Thymus (tissue), 11 donors: Measurements from ENCODE around the gene SPATA2L. TPM values are rescaled to one million over a fixed set of nuclear protein-coding genes. Genes with fewer than 3 reads are reported as not detected.
"Not testable (repeated sequence)": the region's sequence is repeated elsewhere in the genome, so short reads cannot be mapped to it uniquely, and the experiment has no call there.

Experiments used
- DNase-seq, 9 donors: peaks; one replicate each; pipeline ENCODE4 v3.0.0-alpha.2; 2013; ENCODE audit warnings: low spot score in 9 of 9, low read depth in 6 of 9, missing footprints in 1 of 9
- H3K27ac ChIP-seq, 2 donors: one replicate each; pipeline ENCODE4 v1.5.1; 2013; ENCODE audit warnings: control low read depth in 1 of 2, low read depth in 1 of 2, low read length in 1 of 2, mild to moderate bottlenecking in 1 of 2, moderate library complexity in 1 of 2
- H3K27me3 ChIP-seq, 2 donors: one replicate each; pipeline ENCODE4 v1.5.1; 2013; ENCODE audit warnings: low read length in 1 of 2; ENCODE audit not compliant: control insufficient read depth in 2 of 2, insufficient read depth in 1 of 2
- H3K36me3 ChIP-seq, 2 donors: one replicate each; pipeline ENCODE4 v1.5.1; 2013; ENCODE audit warnings: low read length in 1 of 2, mild to moderate bottlenecking in 1 of 2, moderate library complexity in 1 of 2; ENCODE audit not compliant: control insufficient read depth in 2 of 2, insufficient read depth in 2 of 2
- H3K4me1 ChIP-seq, 2 donors: one replicate each; pipeline ENCODE4 v1.5.1; 2013; ENCODE audit warnings: low read length in 2 of 2; ENCODE audit not compliant: control insufficient read depth in 2 of 2, insufficient read depth in 2 of 2
- H3K4me3 ChIP-seq, 2 donors: one replicate each; pipeline ENCODE4 v1.5.1; 2013; ENCODE audit warnings: low read length in 2 of 2, control low read depth in 1 of 2, mild to moderate bottlenecking in 1 of 2
- H3K9me3 ChIP-seq, 2 donors: one replicate each; pipeline ENCODE4 v1.5.1; 2013; ENCODE audit warnings: low read length in 1 of 2, mild to moderate bottlenecking in 1 of 2; ENCODE audit not compliant: control insufficient read depth in 2 of 2, insufficient read depth in 1 of 2
- WGBS: extraction: QIAGEN DNeasy Blood & Tissue Kit; methylation state at CpG from one replicate; pipeline ENCODE4 v1.1.7; 2013; 5-methylcytosine and 5-hydroxymethylcytosine counted together
- polyA plus RNA-seq: library from polyadenylated mRNA; stranded (reverse); fragments of 200-250 nt; gene quantifications from one replicate; pipeline ENCODE4 v1.2.3, GENCODE V29; 2013
- total RNA-seq: library from RNA; stranded (reverse); fragments of 120-200 nt; gene quantifications from one replicate; pipeline ENCODE4 v1.2.4, GENCODE V29; 2013
- donor health status: healthy.

SPATA2L gene
- total and polyA plus RNA-seq, 2 donors, result 6.8 to 9.1 TPM

DNA sequence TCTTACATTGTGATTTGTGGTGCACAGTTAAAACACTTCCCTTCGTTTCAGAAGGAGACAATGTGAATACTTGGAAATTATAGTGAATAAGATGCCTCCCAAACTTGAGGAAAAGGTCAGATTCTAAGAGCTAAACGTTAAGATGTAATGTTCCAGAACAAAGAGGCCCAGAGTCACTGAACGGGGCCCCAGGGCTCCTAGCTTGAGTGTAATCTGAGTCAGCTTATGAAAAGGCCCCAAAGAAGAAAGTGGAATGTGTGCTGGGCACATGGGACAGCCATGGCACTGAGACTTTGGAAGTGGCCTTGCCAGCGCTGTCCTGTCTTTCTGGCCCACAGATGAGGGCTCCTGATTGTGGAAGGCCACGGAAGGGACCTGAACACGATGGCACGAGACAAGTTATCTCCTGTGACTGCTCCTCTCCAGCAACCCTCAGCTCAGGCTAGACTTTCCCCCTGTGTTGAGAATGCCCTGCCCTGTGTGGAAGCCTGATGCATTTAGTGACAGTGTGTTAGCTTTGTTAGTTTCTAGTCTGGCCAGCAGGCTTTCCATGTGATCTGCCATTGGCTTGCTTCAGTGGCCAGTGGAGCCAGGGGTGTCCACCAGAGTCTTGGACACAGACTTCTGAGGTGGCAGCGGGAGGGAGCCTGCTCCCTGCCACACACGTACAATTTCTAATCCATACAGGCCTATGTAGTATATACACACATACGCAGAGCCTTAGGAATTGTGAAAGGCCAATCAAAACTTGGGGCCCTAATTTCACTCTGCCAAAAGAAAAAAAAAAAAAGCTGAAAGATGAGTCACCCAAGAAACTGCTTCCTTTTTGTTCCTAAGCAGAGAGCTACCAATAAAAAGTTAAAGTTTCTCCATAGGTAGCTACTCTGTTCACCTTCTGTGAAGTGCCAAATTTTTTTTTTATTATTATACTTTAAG, 30.7 kb downstream of the SPATA2L start:
- no peaks in the 10 kb centered on the region for H3K27me3 ChIP-seq
- H3K27ac ChIP-seq, result no peak overlapping the region
- peaks cover 0 to 3% of the 10 kb centered on the region in 2 donors for H3K4me1 ChIP-seq
- no peak for DNase-seq
- no peak overlapping the region for H3K4me3 ChIP-seq
- H3K36me3 ChIP-seq, result no peaks in the 10 kb centered on the region
- 98% methylated on average over 10 of the region's 10 CpGs for WGBS
- H3K9me3 ChIP-seq, result peaks cover 0 to 13% of the 10 kb centered on the region in 2 donors

DNA sequence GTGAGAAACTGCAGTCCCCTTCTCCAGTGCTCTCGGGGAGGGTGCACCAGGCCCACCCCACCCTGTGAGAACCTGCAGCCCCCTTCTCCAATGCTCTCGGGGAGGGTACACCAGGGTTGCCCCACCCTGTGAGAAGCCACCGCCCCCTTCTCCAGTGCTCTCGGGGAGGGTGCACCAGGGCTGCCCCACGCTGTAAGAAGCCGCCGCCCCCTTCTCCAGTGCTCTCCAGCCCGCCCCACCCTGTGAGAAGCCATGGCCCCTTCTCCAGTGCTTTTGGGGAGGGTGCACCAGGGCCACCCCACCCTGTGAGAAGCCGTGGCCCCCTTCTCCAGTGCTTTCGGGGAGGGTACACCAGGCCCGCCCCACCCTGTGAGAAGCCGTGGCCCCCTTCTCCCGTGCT, 31.8 kb downstream of the SPATA2L start:
- no peak for DNase-seq
- Histone ChIP-seq H3K9me3 (peaks cover 0 to 14% of the 10 kb centered on the region in 2 donors), H3K36me3 (no peaks in the 10 kb centered on the region), H3K4me1 (peaks cover 0 to 3% of the 10 kb centered on the region in 2 donors), H3K27ac (no peak overlapping the region), H3K27me3 (no peaks in the 10 kb centered on the region), H3K4me3 (no peak overlapping the region)
- WGBS, result 90% methylated on average over 13 of the region's 13 CpGs

DNA sequence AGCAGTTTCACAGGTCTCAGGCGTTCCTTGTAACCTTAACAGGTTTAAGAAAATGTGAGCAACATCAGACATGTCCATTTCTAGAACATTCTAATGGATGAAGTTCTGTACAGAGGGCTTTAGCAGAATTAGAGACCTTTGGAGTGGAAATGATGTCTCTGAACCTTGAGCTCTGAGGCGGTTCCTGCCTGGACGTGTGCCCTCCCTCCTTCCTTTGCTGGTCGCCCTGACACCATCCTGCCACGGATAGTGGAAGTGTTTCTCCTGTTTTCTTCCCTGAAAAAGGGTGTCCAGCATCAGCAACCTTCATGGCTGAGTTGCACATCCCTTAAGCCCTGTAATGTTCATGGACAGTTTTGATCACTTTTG, 32.7 kb downstream of the SPATA2L start:
- no peak for DNase-seq
- Histone ChIP-seq H3K27ac (no peak overlapping the region), H3K9me3 (peaks cover 0 to 14% of the 10 kb centered on the region in 2 donors), H3K4me1 (peaks cover 0 to 3% of the 10 kb centered on the region in 2 donors), H3K27me3 (no peaks in the 10 kb centered on the region), H3K36me3 (peaks cover 0 to 2% of the 10 kb centered on the region in 2 donors), H3K4me3 (no peak overlapping the region)
- 59% methylated on average over 5 of the region's 5 CpGs for WGBS

DNA sequence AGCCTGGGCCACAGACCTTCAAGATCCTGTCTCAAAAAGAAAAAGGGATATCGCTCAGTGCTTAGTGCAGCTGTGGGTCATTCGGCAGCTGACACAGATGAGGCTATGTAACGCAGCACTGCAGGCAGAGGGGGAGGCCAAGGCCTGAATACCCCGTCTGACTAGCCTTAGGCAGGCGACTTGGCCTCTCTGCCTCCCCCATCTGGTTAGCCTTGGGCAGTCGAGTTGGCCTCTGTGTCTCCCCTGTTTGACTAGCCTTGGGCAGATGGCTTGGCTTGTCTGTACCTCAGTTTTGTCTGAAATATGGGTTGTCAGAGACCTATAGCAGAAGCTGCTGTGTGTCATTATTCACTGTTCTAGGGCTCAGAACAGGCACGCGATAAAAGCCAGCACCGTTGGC, 33.9 kb downstream of the SPATA2L start:
- no peaks in the 10 kb centered on the region for H3K27me3 ChIP-seq
- H3K4me1 ChIP-seq, result peaks cover 0 to 3% of the 10 kb centered on the region in 2 donors
- peaks cover 0 to 14% of the 10 kb centered on the region in 2 donors for H3K9me3 ChIP-seq
- peaks cover 0 to 3% of the 10 kb centered on the region in 2 donors for H3K36me3 ChIP-seq
- WGBS, result 85% methylated on average over 9 of the region's 9 CpGs
- H3K4me3 ChIP-seq, result no peak overlapping the region
- DNase-seq, result no peak
- H3K27ac ChIP-seq, result no peak overlapping the region

DNA sequence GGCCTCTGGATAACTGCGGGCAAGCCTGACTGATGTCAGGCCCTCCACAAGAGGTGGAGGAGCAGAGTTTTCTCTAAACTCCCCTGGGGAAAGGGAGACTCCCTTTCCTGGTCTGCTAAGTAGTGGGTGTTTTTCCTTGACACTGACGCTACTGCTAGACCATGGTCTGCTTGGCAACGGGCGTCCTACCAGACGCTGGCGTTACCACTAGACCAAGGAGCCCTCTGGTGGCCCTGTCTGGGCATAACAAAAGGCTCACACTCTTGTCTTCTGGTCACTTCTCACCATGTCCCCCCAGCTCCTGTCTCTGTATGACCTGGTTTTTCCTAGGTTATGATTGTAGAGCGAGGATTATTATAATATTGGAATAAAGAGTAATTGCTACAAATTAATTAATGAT, 34.5 kb downstream of the SPATA2L start:
- H3K4me1 ChIP-seq, H3K4me3 ChIP-seq, H3K27ac ChIP-seq, H3K36me3 ChIP-seq, H3K27me3 ChIP-seq, DNase-seq: not testable (repeated sequence)
- 83% methylated on average over 7 of the region's 7 CpGs for WGBS
- peaks cover 0 to 14% of the 10 kb centered on the region in 2 donors for H3K9me3 ChIP-seq

DNA sequence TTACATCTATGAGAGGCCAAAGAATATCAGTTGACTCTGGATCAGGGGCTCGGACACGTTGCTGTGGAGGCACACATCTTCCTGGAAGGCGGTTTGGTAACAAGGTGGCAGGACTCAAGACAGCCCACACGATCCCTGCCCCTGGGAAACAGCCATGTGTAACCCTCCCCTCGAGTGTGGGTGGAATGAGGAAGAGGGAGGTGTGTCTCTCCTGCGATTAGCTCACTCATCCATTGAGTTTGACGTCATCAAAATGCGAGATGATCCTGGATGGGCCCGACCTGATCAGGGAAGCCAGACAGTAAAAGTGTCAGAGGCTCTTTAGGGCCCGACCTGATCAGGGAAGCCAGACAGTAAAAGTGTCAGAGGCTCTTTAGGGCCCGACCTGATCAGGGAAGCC, 37.3 kb downstream of the SPATA2L start:
- not testable (repeated sequence) for H3K4me3 ChIP-seq, H3K27ac ChIP-seq, H3K4me1 ChIP-seq, H3K27me3 ChIP-seq, DNase-seq
- WGBS, result 96% methylated on average over 10 of the region's 11 CpGs
- Histone ChIP-seq H3K36me3 (peaks cover 9 to 10% of the 10 kb centered on the region in 2 donors), H3K9me3 (peaks cover 0 to 18% of the 10 kb centered on the region in 2 donors)

DNA sequence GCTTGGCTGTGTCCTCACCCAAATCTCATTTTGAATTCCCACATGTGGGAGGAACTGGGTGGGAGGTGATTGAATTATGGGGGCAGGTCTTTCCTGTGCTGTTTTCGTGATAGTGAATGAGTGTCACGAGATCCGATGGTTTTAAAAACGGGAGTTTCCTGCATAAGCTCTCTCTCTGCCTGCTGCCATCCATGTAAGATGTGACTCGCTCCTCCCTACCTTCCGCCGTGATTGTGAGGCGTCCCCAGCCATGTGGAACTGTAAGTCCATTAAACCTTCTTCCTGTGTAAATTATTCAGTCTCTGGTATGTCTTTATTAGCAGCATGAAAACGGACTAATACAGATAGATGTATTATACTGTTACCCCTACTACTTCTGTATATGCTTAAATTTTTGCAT, 40.3 kb downstream of the SPATA2L start:
- DNase-seq, result no peak
- peaks cover 17 to 20% of the 10 kb centered on the region in 2 donors for H3K4me1 ChIP-seq
- H3K4me3 ChIP-seq, result no peak overlapping the region
- H3K27me3 ChIP-seq, result no peaks in the 10 kb centered on the region
- no peak overlapping the region for H3K27ac ChIP-seq
- H3K9me3 ChIP-seq, result peaks cover 0 to 10% of the 10 kb centered on the region in 2 donors
- 98% methylated on average over 9 of the region's 9 CpGs for WGBS
- H3K36me3 ChIP-seq, result peaks cover 9 to 10% of the 10 kb centered on the region in 2 donors

DNA sequence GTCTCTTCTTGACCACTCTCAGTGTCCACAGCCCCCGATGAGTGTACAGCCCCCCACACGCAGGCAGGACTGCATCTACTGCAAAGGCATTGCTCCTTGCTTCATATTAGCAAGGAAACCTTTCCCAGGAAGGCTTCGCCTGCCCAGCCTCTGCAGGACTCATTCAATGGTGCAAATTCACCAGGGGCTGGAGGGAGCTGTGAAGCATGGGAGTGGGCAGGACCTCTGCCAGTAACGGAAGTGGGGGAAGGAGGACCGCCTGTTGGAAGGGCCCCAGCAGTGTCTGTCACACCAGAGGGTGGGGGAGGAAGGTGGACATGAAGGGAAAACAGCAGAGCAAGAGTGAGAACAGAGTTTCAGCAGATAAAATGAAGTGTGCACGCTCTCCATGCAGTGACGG, 41.4 kb downstream of the SPATA2L start:
- H3K4me1 ChIP-seq, result peaks cover 17 to 21% of the 10 kb centered on the region in 2 donors
- no peak for DNase-seq
- H3K27me3 ChIP-seq, result no peaks in the 10 kb centered on the region
- peaks cover 11% of the 10 kb centered on the region in 2 donors for H3K36me3 ChIP-seq
- 99% methylated on average over 7 of the region's 7 CpGs for WGBS
- H3K9me3 ChIP-seq, result peaks cover 0 to 4% of the 10 kb centered on the region in 2 donors
- no peak overlapping the region for H3K4me3 ChIP-seq
- H3K27ac ChIP-seq, result no peak overlapping the region

DNA sequence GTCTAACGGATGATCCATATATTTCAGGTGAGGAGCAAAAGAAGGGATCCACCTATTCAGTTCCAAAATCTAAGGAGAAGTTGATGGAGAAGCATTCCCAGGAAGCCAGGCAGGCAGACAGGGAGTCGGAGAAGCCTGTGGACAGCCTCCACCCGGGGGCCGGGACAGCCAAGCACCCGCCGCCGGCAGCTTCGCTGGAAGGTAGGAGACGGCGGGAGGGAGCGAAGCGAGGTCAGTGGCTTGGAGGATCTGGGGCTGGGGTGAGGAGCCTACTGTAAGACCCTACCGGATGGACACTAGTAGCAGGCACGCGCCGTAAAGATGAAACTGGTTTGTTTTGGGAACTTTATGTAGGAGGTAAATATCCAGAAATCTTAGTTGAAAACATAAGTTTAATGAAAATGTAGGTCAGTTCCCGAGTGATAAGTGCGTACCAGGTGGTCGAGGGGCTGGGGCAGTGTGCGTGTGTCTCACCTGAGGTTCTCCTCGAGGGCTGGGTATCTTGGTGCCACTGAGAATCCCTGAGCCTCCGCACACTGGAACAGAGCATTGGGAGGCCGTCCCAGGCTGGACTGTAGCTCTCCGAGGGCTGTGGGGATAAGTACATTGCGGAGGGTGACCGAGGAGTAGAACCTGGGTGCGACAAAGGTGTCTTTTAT, 43.2 kb downstream of the SPATA2L start:
- no peaks in the 10 kb centered on the region for H3K27me3 ChIP-seq
- peaks cover 13 to 21% of the 10 kb centered on the region in 2 donors for H3K36me3 ChIP-seq
- 28% methylated on average over 27 of the region's 27 CpGs for WGBS
- no peak overlapping the region for H3K27ac ChIP-seq
- H3K4me3 ChIP-seq, result peak overlapping the region; percentile 88 to 90
- H3K9me3 ChIP-seq, result peaks cover 0 to 4% of the 10 kb centered on the region in 2 donors
- peaks cover 17 to 21% of the 10 kb centered on the region in 2 donors for H3K4me1 ChIP-seq
- peak in 1 of 9 donors; percentile 9 for DNase-seq
